Endothelial cell of umbilical vein (primary cell): ENCODE results near the gene ARHGAP21. TPM values are rescaled to one million over a fixed set of nuclear protein-coding genes. Genes with fewer than 3 reads are reported as not detected.

Experiments
- BruUV-seq: library from RNA; stranded (reverse); fragments of 400-500 nt; replicated peaks from 2 replicates; lab custom pipeline; 2021; lab: Mats Ljungman, UMichigan
- CTCF ChIA-PET: fragments of 300-600, 350-600 bp; sonication (Branson Sonifier 250); formaldehyde crosslinking; loops from one replicate; lab custom pipeline; 2021; ENCODE audit warnings: antibody characterized with exemption, inconsistent platforms; lab: Charles Lee
- POLR2A ChIA-PET: fragments of 300-600, 350-600 bp; sonication (Branson Sonifier 250); formaldehyde crosslinking; loops from one replicate; lab custom pipeline; 2021; ENCODE audit warnings: antibody characterized with exemption, inconsistent platforms; lab: Charles Lee
- DNase-seq: peaks from one replicate; pipeline ENCODE4 v3.0.0-alpha.2; 2011; ENCODE audit warnings: low read depth, low spot score
- FAIRE-seq: peaks from 2 replicates; lab custom pipeline; 2011; peaks lifted over from hg19 to GRCh38; lab: Jason Lieb, UNC
- H2AFZ ChIP-seq: 2 replicates; pipeline ENCODE4 v1.6.0; 2012; ENCODE audit warnings: low read depth, low read length, control low read depth, inconsistent platforms
- H3K27ac ChIP-seq: 2 replicates; pipeline ENCODE4 v1.5.1; 2011; ENCODE audit warnings: low read depth, mild to moderate bottlenecking, control low read depth, low read length, moderate library complexity; ENCODE audit not compliant: insufficient read depth
- H3K27me3 ChIP-seq, 2 experiments: 2 replicates each; pipeline versions ENCODE4 v1.6.0 to v1.6.1; 2011; ENCODE audit warnings: low read length in 2 of 2, mixed read lengths in 1 of 2; ENCODE audit not compliant: control insufficient read depth in 2 of 2, insufficient read depth in 2 of 2
- H3K36me3 ChIP-seq, 2 experiments: 2 replicates in 1 of 2; 3 replicates in 1 of 2; pipeline ENCODE4 v1.5.1; 2011; ENCODE audit warnings: low read length in 2 of 2, mild to moderate bottlenecking in 1 of 2, moderate library complexity in 1 of 2; ENCODE audit not compliant: control insufficient read depth in 2 of 2, insufficient read depth in 2 of 2; ENCODE audit errors: extremely low read depth in 1 of 2
- H3K4me1 ChIP-seq: 3 replicates; pipeline ENCODE4 v1.5.1; 2011; ENCODE audit warnings: mild to moderate bottlenecking, low read length; ENCODE audit not compliant: control insufficient read depth, insufficient read depth; ENCODE audit errors: extremely low read depth
- H3K4me2 ChIP-seq: 2 replicates; pipeline ENCODE4 v1.6.1; 2011; ENCODE audit warnings: low read length, control low read depth, mixed read lengths; ENCODE audit not compliant: insufficient read depth
- H3K4me3 ChIP-seq, 3 experiments: fragments of 200-600 bp in 1 of 3; sonication (generic), shearing (Covaris generic) in 1 of 3; replicated peaks in 1 of 3; 2 replicates each; pipeline ENCODE4 v1.5.1; 2011 to 2016; ENCODE audit warnings: control low read depth in 3 of 3, low read length in 3 of 3, mild to moderate bottlenecking in 2 of 3, inconsistent platforms in 1 of 3, low read depth in 1 of 3, moderate library complexity in 1 of 3; ENCODE audit not compliant: insufficient read depth in 1 of 3
- H3K79me2 ChIP-seq: 2 replicates; pipeline ENCODE4 v1.6.0; 2012; ENCODE audit warnings: low read length, inconsistent platforms; ENCODE audit not compliant: control insufficient read depth, insufficient read depth
- H3K9ac ChIP-seq: replicated peaks from 2 replicates; pipeline ENCODE3; 2011; ENCODE audit warnings: low read length, control low read depth; ENCODE audit not compliant: insufficient read depth; ENCODE audit errors: extremely low read depth
- H3K9me1 ChIP-seq: replicated peaks from 3 replicates; pipeline ENCODE4 v1.6.0; 2011; ENCODE audit warnings: mild to moderate bottlenecking, low read length; ENCODE audit not compliant: control insufficient read depth, insufficient read depth; ENCODE audit errors: extremely low read depth
- H3K9me3 ChIP-seq: replicated peaks from 2 replicates; pipeline ENCODE4 v1.5.1; 2012; ENCODE audit warnings: low read length, inconsistent platforms; ENCODE audit not compliant: control insufficient read depth, insufficient read depth
- H4K20me1 ChIP-seq: replicated peaks from 2 replicates; pipeline ENCODE3; 2011; ENCODE audit warnings: mild to moderate bottlenecking, low read length; ENCODE audit not compliant: control insufficient read depth, insufficient read depth; ENCODE audit errors: extremely low read depth
- CTCF ChIP-seq, 2 donors: IDR thresholded peaks; 1 replicate in 1 of 2; 2 replicates in 1 of 2; pipeline ENCODE4 v1.5.1; 2011; ENCODE audit warnings: low read length in 2 of 2, mild to moderate bottlenecking in 2 of 2, moderate library complexity in 2 of 2, control low read depth in 1 of 2, inconsistent platforms in 1 of 2, low read depth in 1 of 2; ENCODE audit not compliant: insufficient read depth in 1 of 2; ENCODE audit errors: extremely low read depth in 1 of 2
- EZH2 ChIP-seq: IDR thresholded peaks from 2 replicates; pipeline ENCODE4 v1.6.1; 2012; ENCODE audit warnings: borderline replicate concordance, low read depth, mild to moderate bottlenecking, moderate library complexity, low read length, inconsistent platforms; ENCODE audit not compliant: severe bottlenecking
- FOS ChIP-seq: IDR thresholded peaks from 2 replicates; pipeline ENCODE4 v1.6.1; 2011; ENCODE audit warnings: mild to moderate bottlenecking, low read length, moderate library complexity, borderline replicate concordance; ENCODE audit not compliant: insufficient read depth
- GATA2 ChIP-seq: IDR thresholded peaks from 2 replicates; pipeline ENCODE4 v1.7.0; 2011; ENCODE audit warnings: low read depth, mild to moderate bottlenecking, moderate library complexity, mixed read lengths, low read length; ENCODE audit not compliant: insufficient read length, insufficient read depth
- JUN ChIP-seq: IDR thresholded peaks from 2 replicates; pipeline ENCODE4 v1.6.1; 2011; ENCODE audit warnings: borderline replicate concordance, low read depth; ENCODE audit not compliant: insufficient read length, insufficient read depth
- MAX ChIP-seq: IDR thresholded peaks from 2 replicates; pipeline ENCODE4 v1.6.1; 2011; ENCODE audit not compliant: insufficient read depth, insufficient read length
- MYC ChIP-seq: IDR thresholded peaks from one replicate; pipeline ENCODE4 v1.6.1; 2011; ENCODE audit warnings: mild to moderate bottlenecking, low read depth, low read length
- POLR2A ChIP-seq: IDR thresholded peaks from 2 replicates; pipeline ENCODE4 v1.6.1; 2012; ENCODE audit warnings: low read depth, mild to moderate bottlenecking, control low read depth, low read length
- POLR2AphosphoS5 ChIP-seq: IDR thresholded peaks from 2 replicates; pipeline ENCODE4 v1.6.1; 2012; ENCODE audit warnings: low read depth, mild to moderate bottlenecking, control low read depth, low read length, moderate library complexity; ENCODE audit not compliant: insufficient read depth
- dilution Hi-C: fragments of 300-500 bp; cut with MboI; formaldehyde crosslinking; loops from one replicate; pipeline ENCODE4 v1.15.0; 2019; ENCODE audit warnings: low sequenced_read_pairs; ENCODE audit not compliant: extremely low pct_ligation_motif_present
- intact Hi-C: fragments of 100-400 bp; cut with micrococcal nuclease; formaldehyde crosslinking; loops from one replicate; pipeline ENCODE4 v1.10.0; 2022
- polyA plus RNA-seq, 4 experiments: library from polyadenylated mRNA; depleted of rRNA in 3 of 4; stranded (reverse) in 3 of 4; unstranded in 1 of 4; fragments of >200 nt; gene quantifications; 2 replicates each; pipeline versions ENCODE4 v1.2.1 to v1.2.3, GENCODE V29; 2011 to 2012; ENCODE audit warnings: missing spikeins in 1 of 4
- total RNA-seq: library from RNA; stranded (reverse); gene quantifications from 2 replicates; pipeline ENCODE4 v1.2.3, GENCODE V29; 2021

ARHGAP21 gene
- total and polyA plus RNA-seq, 2 donors (not counting 3 experiments of a cell fraction or from before 2014, with no cell fraction given): 29.5 to 97.8 TPM

GRCh38 chr10:24618401-24618800 lies 105.3 kb downstream of the ARHGAP21 start:
- Histone ChIP-seq H3K36me3 (peaks cover 3 to 6% of the 10 kb centered on the region in 2 experiments), H3K27me3 (no peaks in the 10 kb centered on the region), H3K9me3 (no peaks in the 10 kb centered on the region), H3K4me3 (no peak overlapping the region), H3K4me2 (no peak overlapping the region), H3K79me2 (peaks cover 13% of the 10 kb centered on the region), H3K9me1 (peaks cover 2% of the 10 kb centered on the region), H3K4me1 (no peaks in the 10 kb centered on the region), H3K9ac (no peak overlapping the region), H3K27ac (no peak overlapping the region), H4K20me1 (no peaks in the 10 kb centered on the region), H2AFZ (no peak overlapping the region)
- DNase-seq (no peak), FAIRE-seq (no peak)
- dilution Hi-C loops (no loop called here), intact Hi-C loops (no loop called here)
- BruUV-seq: no TSS peak
- CTCF ChIA-PET: interaction anchor here (0.5 to 4.5 kb wide), 48 partner anchors 8 to 608 kb away, joined by 3 to 79 read pairs (median 4); no protein-coding TSS in a partner anchor
- POLR2A ChIA-PET: no interaction called here
- TF ChIP-seq FOS (no peak), CTCF (IDR thresholded peaks at IDR 0.05; ENCODE audit: extremely low read depth in 1 of 2, insufficient read depth in 1 of 2, low read depth in 1 of 2, low read length in 2 of 2) (no peak), EZH2 (no peak), MAX (no peak), GATA2 (no peak), MYC (no peak), POLR2AphosphoS5 (no peak), JUN (no peak), POLR2A (no peak)
